Vagina (tissue), 2 donors: ENCODE measurements around the gene RPS6KB2.
"Not testable (repeated sequence)": the region's sequence is repeated elsewhere in the genome, so short reads cannot be mapped to it uniquely, and the experiment has no call there.

Source experiments
- POLR2AphosphoS5 ChIP-seq, 2 donors: sonication (generic); formaldehyde crosslinking; IDR thresholded peaks; one replicate each; pipeline ENCODE4 v1.9.0; 2017; ENCODE audit warnings: antibody characterized with exemption in 2 of 2, mild to moderate bottlenecking in 2 of 2, low read depth in 1 of 2; ENCODE audit not compliant: insufficient read depth in 1 of 2
- TF ChIP-seq, protein P1 (sequence below), 3 experiments: fragments of 450-650 bp in 2 of 3; fragments of 200-600 bp in 1 of 3; sonication (generic) in 1 of 3; IDR thresholded peaks; one replicate each; pipeline ENCODE4 v1.5.1; 2017 to 2019; ENCODE audit warnings: antibody characterized with exemption in 3 of 3, mild to moderate bottlenecking in 2 of 3, moderate library complexity in 2 of 3

DNA sequence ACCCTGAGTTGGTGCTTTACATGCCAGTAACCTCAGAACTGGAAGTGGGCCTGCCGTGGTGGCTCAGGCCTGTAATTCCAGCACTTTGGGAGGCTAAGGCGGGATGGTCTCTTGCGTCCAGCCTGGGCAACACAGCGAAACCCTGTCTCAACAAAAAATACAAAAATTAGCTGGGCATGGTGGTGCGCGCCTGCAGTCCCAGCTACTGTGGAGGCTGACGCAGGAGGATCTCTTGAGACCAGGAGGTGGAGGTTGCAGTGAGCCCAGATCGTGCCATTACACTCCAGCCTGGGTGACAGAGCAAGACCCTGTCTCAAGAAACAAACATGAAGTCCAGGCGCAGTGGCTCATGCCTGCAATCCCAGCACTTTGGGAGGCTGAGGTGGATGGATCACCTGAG is 25.2 kb upstream of the RPS6KB2 start:
- TF ChIP-seq, protein P1, sequence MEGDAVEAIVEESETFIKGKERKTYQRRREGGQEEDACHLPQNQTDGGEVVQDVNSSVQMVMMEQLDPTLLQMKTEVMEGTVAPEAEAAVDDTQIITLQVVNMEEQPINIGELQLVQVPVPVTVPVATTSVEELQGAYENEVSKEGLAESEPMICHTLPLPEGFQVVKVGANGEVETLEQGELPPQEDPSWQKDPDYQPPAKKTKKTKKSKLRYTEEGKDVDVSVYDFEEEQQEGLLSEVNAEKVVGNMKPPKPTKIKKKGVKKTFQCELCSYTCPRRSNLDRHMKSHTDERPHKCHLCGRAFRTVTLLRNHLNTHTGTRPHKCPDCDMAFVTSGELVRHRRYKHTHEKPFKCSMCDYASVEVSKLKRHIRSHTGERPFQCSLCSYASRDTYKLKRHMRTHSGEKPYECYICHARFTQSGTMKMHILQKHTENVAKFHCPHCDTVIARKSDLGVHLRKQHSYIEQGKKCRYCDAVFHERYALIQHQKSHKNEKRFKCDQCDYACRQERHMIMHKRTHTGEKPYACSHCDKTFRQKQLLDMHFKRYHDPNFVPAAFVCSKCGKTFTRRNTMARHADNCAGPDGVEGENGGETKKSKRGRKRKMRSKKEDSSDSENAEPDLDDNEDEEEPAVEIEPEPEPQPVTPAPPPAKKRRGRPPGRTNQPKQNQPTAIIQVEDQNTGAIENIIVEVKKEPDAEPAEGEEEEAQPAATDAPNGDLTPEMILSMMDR (IDR thresholded peaks at IDR 0.05): not testable (repeated sequence)
- TF ChIP-seq POLR2AphosphoS5 (IDR thresholded peaks at IDR 0.05; ENCODE audit: insufficient read depth in 1 of 2, low read depth in 1 of 2): not testable (repeated sequence)
